GM21737 (cell line): ENCODE measurements around the gene TNRC6A.
"Not testable (repeated sequence)": the region's sequence is repeated elsewhere in the genome, so short reads cannot be mapped to it uniquely, and the experiment has no call there.

Source experiments
- ATAC-seq: cut with Tn5 transposase; IDR thresholded peaks from one replicate; pipeline ENCODE4 v1.9.1; 2021; ENCODE audit warnings: mild to moderate bottlenecking, moderate library complexity; ENCODE audit not compliant: unreplicated experiment

TNRC6A gene

GRCh38 chr16:24729243-24729950 lies at the start of gene TNRC6A:
Gene TNRC6A, plus strand, starts transcription at chr16:24729651. Its CDS starts 191 bp downstream, at chr16:24729842.
- ATAC-seq = peak; percentile 81

GRCh38 chr16:24681793-24682192 lies 47.7 kb upstream of the TNRC6A start:
- ATAC-seq = no peak

GRCh38 chr16:24683250-24683649 lies 46.2 kb upstream of the TNRC6A start:
- ATAC-seq = no peak

- no peak for ATAC-seq
Measured at GRCh38 chr16:24683847-24684493, 45.5 kb upstream of the TNRC6A start.

DNA sequence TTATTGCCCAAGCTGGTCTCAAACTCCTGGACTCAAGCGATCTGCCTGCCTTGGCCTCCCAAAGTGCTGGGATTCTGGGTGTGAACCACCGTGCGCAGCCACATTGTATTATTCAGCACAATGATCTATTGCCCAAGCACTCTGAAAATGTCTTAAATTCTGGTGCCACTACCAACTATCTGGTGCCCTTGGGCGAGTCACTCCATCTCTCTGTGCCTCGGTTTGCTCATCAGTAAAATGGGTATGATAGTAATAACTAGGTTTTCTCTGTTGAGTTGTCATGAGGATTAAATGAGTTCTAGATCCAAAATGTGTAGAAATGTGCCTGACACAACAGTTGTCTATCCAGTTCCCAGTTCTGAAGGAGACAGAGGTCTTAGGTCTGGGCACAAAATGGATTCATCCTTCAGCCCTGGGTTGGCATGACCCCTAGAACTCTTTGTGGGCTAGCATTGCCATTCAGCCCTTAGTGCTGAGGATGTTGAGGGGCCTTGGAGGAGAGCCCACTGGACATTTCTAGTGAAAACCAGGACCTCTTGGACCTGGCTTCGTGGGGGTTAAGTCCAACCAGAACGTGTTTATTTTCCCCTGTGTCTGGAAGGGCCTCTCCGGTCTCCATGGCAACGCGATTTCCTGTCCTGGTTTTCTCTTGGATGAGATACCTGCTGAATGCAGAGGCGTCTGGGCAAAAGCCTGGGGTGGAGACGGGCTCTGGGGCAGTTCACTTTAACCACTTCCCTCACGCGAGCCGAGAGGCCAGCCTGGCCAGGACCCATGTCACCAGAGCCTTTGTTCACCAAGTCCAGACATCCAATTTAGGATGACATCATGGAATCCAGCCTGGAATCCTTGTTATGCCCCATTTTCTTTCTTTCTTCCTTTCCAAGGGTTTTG lies 43.7 kb upstream of the TNRC6A start:
- ATAC-seq = no peak

- no peak for ATAC-seq
Measured at GRCh38 chr16:24686678-24687077, 42.8 kb upstream of the TNRC6A start.

GRCh38 chr16:24688359-24688758 lies 41.1 kb upstream of the TNRC6A start:
- ATAC-seq = no peak

DNA sequence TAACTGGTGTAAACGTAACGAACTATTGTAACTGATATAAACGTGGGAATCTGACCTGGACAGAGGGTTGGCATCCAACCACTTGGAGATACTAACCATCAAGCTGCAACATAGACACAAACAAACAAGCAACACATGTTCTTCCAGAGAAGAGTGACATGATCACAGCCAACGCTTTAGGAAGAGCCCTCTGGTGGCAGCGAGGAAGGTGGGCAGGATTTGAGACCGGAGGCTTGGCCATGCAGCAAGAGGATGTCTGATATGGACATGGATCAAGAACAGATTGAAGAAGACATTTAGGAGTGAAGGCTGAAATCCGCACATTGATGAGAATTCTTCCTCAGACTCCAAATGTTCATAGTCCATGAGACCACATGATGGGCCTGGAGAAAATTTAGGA lies 40.3 kb upstream of the TNRC6A start:
- ATAC-seq = no peak

DNA sequence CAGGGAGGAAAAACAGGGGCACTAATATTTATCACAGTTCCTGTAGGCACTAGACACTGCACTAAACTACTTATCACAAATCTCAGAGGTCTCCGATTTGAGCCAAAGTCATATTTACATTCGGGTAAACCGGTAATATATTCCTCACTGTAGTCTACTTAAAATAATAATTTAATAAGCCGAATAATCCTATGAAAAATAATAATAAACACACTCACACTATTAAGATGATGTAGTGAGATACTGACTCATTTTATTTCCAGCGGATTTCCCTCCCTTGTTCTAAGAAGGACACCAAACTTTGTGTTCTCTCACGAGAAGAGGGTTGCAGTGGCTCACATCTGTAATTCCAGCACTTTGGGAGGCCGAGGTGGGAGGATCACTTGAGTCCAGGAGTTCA lies 36.6 kb upstream of the TNRC6A start:
- no peak for ATAC-seq

DNA sequence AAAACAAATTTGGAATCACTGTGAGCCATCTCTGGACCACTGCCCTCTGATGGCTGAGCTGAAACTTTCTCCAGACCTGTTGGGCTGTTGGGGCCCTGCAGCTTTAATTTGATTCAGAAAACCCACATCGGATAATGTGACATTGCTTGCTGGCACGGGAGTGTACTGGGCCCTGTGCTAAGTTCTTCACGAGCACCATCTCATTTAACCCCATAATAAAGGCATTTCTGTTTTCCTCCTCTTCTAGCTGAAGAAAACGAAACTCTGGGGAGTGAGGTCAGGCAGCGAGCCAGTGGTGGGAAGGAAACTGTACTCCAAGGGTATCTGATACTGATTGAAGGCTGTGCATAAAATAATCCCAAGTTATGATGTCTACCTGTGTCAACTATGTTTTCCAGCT lies 34.5 kb upstream of the TNRC6A start:
- ATAC-seq = no peak

- ATAC-seq = no peak
Measured at GRCh38 chr16:24696699-24697098, 32.8 kb upstream of the TNRC6A start.

- no peak for ATAC-seq
Measured at GRCh38 chr16:24698308-24698707, 31.1 kb upstream of the TNRC6A start.

GRCh38 chr16:24699151-24699723 lies 30.2 kb upstream of the TNRC6A start:
- no peak for ATAC-seq

DNA sequence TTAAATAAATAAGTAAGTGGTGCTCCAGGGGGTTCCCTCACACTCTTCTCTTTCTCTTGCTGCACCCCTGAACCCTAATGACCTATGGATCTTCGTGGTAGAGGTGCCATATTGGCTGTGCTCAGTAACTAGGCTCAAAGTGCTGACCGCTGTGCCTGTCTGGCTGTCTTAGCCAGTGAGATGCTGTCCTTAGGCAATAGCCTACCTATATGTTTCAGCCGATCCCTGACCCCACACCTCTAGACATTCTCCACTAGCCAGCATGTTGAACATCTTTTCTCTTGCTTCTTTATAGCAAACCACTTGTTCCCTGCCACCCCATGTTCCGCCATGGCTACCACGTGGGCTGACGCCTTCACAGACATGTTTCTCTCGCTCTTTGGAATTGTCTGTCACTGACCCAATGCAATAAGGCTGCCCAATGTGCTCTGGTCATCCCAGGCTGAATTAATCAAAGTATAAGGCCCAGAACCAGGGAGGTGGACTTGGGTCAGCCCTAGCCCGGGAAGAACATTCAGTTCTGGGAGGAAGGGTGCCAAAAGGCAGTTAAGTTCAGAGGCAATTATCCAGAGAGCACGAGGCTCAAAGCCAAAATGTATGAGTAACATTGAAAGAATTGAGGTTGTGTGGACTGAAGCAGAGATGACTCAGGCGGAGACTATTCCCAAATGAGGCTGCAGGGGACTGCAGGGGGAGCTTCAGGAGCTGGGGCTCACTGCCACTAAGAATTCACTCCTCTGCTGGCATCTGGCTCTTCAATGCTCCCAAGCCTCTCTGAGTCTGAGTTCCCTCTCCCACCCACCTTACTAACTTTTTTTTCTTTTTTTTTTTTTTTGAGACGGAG lies 28.7 kb upstream of the TNRC6A start:
- ATAC-seq = no peak

GRCh38 chr16:24701521-24701951 lies 27.9 kb upstream of the TNRC6A start:
- no peak for ATAC-seq

DNA sequence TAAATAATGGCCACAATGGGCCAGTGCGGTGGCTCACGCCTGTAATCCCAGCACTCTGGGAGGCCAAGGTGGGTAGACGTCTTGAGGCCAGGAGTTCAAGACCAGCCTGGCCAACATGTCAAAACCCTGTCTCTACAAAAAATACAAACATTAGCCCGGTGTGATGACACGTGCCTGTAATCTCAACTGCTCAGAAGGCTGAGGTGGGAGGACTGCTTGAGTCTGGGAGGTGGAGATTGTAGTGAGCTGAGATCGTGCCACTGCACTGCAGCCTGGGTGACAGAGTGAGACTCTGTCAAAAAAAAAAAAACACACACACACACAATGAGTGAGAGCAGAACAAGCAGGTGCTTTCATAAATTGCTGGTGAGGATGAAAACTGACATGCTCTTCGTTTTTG lies 21.7 kb upstream of the TNRC6A start:
- not testable (repeated sequence) for ATAC-seq

DNA sequence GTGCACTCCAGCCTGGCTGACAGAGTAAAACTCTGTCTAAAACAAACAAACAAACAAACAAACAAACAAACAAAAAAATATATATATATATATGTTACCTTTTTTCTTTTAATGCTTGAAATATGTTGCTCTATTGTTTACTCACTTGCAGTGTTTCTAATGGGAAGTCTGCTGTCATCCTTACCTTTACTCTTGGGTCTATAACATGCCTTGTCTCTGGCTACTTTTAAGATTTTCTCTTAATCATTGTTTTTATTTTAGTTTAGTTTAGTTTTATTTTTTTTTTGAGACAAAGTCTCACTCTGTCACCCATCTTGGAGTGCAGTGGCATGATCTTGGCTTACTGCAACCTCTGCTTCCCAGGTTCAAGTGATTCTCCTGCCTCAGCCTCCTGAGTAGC lies 16.1 kb upstream of the TNRC6A start:
- no peak for ATAC-seq

DNA sequence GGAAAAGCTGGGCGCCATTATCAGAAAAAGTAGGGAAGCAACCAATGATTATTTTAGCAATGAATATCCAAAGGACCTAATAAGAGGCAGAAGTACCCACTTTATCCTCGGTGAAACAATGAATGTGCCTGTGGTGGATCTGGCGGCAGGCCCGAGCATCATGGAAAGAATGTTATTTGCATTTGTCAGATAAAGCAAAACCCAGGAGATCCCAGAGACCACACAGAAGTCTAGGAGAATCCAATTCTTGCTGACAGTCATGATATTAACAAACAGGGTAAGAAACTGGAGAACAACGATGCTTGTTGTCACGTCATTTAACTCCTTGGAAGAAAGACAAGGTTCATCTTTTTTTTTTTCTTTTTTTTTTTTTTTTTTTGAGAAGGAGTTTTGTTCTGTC lies 12.0 kb upstream of the TNRC6A start:
- ATAC-seq = no peak

DNA sequence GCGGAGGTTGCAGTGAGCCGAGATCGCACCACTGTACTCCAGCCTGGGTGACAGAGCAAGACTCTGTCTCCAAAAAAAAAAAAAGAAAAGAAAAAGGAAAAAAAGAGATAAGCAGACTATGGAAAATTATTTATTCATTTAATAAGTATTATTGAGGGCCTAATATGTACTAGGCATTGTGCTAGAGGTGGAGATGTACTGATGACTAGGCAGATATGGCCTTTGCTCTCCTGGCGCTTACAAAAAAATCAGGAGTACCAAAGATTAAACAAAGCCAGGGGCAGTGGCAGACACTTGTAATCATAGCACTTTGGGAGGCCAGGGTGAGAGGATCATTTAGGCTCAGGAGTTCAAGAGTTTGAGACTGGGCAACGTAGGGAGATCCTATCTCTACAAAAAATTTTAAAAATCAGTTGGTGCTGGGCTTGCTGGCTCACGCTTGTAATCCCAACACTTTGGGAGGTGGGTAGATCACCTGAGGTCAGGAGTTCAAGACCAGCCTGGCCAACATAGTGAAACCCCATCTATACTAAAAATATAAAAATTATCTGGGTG lies 10.4 kb upstream of the TNRC6A start:
- ATAC-seq = no peak

- ATAC-seq = no peak
Measured at GRCh38 chr16:24721830-24722238, 7.6 kb upstream of the TNRC6A start.
